H1 (cell line): ENCODE measurements around the gene BANF1.

ENCODE experiments used
- KDM4A ChIP-seq: IDR thresholded peaks from one replicate; pipeline ENCODE4 v1.7.1; 2012; ENCODE audit warnings: low read depth, mild to moderate bottlenecking, moderate library complexity, low read length, inconsistent platforms; ENCODE audit not compliant: severe bottlenecking
- YY1 ChIP-seq: IDR thresholded peaks from 2 replicates; pipeline ENCODE4 v1.6.1; 2011; ENCODE audit warnings: low read depth, mild to moderate bottlenecking, low read length

- TF ChIP-seq YY1 (no peak), KDM4A (no peak)
Observed at GRCh38 chr11:66020618-66021357, 18.5 kb downstream of the BANF1 start.
